Activated naive CD8-positive, alpha-beta T cell treated with anti-CD3 and anti-CD28 coated beads for 36 hours (primary cell): ENCODE measurements around the gene SLC26A2. TPM values are rescaled to one million over a fixed set of nuclear protein-coding genes. Genes with fewer than 3 reads are reported as not detected.
"Not testable (repeated sequence)": the region's sequence is repeated elsewhere in the genome, so short reads cannot be mapped to it uniquely, and the experiment has no call there.

Experiments used
- DNase-seq: peaks from one replicate; pipeline ENCODE4 v3.0.0; 2021
- H3K27ac Mint-ChIP-seq: one replicate; pipeline ENCODE4 v1.8.0; 2022; ENCODE audit warnings: mild to moderate bottlenecking, moderate library complexity, mixed read lengths
- H3K27me3 Mint-ChIP-seq: one replicate; pipeline ENCODE4 v1.8.0; 2022; ENCODE audit warnings: mild to moderate bottlenecking, mixed read lengths
- H3K36me3 Mint-ChIP-seq: one replicate; pipeline ENCODE4 v1.8.0; 2021; ENCODE audit warnings: mild to moderate bottlenecking, mixed read lengths
- H3K4me1 Mint-ChIP-seq: one replicate; pipeline ENCODE4 v1.8.0; 2021; ENCODE audit warnings: mixed read lengths
- H3K4me3 Mint-ChIP-seq: one replicate; pipeline ENCODE4 v1.8.0; 2022; ENCODE audit warnings: mild to moderate bottlenecking, moderate library complexity, mixed read lengths
- H3K9me3 Mint-ChIP-seq: one replicate; pipeline ENCODE4 v1.8.0; 2022; ENCODE audit warnings: mixed read lengths
- total RNA-seq, 2 experiments: library from RNA; stranded (reverse); gene quantifications; one replicate each; pipeline ENCODE4 v1.2.3, GENCODE V29; 2021

Gene SLC26A2
- total RNA-seq, 2 experiments from 2014 or later, result 6.6 TPM

DNA sequence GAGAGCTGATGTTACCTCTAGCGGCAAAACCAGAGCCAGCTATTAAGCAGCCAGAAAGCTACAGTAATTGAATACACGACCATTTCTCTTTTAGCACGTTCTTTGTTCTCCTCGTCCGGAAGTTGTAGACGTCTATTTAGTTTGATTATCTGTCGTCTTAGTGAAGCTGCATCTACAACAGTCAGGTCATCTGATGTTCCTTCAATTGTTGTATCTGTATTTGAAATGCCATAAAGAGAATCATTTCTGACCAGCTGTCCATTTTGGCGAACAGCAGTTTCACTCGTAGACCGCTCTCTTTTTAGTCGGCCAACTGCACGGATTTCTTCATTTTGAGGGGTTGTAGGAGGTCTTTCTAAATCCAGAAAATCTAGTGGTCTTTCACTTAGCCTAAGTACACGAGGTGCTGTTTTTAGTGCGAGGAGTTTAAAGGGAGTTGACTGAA, 28.5 kb upstream of the SLC26A2 start:
- no peak overlapping the region for H3K4me3 Mint-ChIP-seq
- peaks cover 36% of the 10 kb centered on the region for H3K27me3 Mint-ChIP-seq
- DNase-seq, result no peak
- no peak overlapping the region for H3K27ac Mint-ChIP-seq
- peaks cover 4% of the 10 kb centered on the region for H3K4me1 Mint-ChIP-seq
- H3K9me3 Mint-ChIP-seq, result no peaks in the 10 kb centered on the region
- no peaks in the 10 kb centered on the region for H3K36me3 Mint-ChIP-seq

DNA sequence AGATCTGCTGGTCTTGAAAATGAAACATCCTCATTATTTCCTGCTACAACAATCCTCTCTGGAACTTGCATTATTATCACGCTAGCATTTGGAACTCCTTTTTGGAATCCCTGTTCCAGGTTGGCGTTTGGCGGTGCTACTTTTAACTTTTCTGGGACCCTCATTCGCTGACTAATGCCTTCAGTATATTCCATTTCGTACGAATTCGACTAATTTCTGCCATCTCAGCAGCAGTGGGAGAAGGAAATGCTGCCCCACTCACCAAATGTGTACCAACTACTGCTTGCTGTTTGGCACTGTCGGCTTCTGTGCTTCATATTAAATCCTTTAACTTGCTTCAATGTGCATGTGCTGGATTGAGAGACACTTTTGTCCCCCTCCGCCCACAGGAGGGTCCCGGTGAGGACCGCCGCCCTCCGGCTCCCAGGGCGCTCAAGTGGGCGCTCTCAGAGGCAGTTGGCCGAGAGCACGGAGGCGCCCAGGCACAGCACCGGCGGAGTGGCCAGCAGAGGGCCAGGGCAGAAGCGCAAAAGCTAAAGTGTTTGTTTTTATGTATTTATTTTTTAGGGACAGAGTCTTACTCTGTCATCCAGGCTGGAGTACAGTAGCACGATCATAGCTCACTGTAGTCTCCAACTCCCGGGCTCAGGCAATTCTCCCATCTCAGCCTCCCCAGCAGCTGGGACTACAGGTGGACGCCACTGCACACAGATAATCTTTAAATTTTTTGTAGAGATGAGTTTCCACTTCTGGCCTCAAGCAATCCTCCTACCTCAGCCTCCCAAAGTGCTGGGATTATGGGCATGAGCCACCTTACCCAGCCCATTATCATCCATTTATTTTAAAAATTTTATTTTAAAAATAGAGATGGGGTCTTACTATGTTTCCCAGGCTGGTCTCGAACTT, 27.9 kb upstream of the SLC26A2 start:
- Mint-ChIP-seq H3K4me1 (peaks cover 4% of the 10 kb centered on the region), H3K9me3 (no peaks in the 10 kb centered on the region), H3K27me3 (peaks cover 36% of the 10 kb centered on the region), H3K36me3 (no peaks in the 10 kb centered on the region), H3K27ac (no peak overlapping the region), H3K4me3 (no peak overlapping the region)
- no peak for DNase-seq

DNA sequence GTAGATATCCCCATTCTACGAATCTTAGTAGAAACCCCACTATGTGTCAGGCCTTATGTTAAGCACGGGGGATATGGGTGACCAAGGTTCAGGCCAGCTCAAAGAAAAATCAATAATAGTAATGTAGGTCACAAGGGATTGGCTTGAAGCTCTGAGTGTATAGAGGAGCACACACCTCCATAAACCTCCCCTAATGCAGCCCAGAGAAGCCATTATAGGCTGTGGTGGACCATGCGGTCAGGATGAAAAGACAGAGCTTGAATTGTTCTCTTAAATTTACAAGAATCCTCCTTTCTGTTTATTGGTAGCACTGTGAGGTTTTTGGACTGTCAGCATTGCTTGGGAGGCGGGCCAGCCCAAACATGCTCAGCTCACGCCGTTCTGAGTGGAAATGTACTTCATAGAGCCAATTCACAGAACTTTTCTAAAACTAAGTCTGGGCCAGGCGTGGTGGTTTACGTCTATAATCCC, 25.1 kb upstream of the SLC26A2 start:
- H3K4me1 Mint-ChIP-seq, result peaks cover 4% of the 10 kb centered on the region
- no peaks in the 10 kb centered on the region for H3K9me3 Mint-ChIP-seq
- no peaks in the 10 kb centered on the region for H3K36me3 Mint-ChIP-seq
- no peak for DNase-seq
- no peak overlapping the region for H3K27ac Mint-ChIP-seq
- H3K4me3 Mint-ChIP-seq, result no peak overlapping the region
- H3K27me3 Mint-ChIP-seq, result peaks cover 20% of the 10 kb centered on the region

DNA sequence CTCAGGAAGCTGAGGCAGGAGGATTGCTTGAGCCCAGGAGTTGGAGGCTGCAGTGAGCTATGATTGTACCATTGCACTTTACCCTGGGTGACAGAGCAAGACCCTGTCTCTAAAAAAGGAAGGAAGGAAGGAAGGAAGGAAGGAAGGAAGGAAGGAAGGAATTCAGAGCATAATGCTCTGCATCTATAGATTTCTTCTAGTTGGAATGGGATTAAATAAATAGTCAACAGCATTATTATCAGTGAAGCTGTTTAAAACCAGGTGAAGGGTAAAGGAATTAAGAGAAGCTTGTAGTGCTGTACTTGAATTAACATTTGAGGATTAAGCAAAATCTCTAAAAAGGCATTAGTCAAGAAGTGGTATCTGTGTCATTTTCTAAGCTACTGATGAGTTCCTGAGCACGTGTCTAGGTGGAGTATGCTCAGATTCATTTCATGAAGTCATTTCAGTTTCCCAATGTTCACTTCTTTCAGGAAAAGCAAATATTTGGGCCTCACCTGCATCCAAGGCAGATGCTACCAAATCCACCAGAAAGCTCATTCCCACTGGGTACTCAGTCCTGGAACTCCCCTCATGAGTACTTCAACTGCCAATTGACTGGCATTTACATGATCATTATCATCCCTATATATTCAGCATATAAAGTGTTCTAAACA, 24.4 kb upstream of the SLC26A2 start:
- H3K27ac Mint-ChIP-seq, result no peak overlapping the region
- H3K9me3 Mint-ChIP-seq, result no peaks in the 10 kb centered on the region
- H3K36me3 Mint-ChIP-seq, result no peaks in the 10 kb centered on the region
- peaks cover 15% of the 10 kb centered on the region for H3K27me3 Mint-ChIP-seq
- DNase-seq, result no peak
- no peak overlapping the region for H3K4me3 Mint-ChIP-seq
- H3K4me1 Mint-ChIP-seq, result no peaks in the 10 kb centered on the region

DNA sequence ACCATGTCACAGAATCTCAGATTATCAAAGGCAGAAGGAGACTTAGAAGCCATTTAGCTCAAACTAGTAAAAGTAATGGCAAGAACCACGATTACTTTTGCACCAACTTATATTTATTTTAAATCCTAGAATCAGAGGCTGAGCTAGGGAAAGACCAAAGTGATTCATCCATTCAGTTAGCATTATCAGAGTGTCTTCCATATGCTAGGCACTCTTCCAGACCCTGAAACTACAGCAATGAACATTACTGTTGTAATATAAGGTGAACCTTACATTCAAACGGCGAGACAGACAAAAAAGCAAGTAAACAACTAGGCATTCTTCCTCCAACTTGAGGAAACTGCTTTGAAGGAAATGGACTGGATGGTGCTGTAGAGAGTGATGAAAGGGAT, 23.9 kb upstream of the SLC26A2 start:
- Mint-ChIP-seq H3K9me3 (no peaks in the 10 kb centered on the region), H3K27ac (no peak overlapping the region), H3K36me3 (no peaks in the 10 kb centered on the region), H3K27me3 (peaks cover 12% of the 10 kb centered on the region), H3K4me3 (no peak overlapping the region), H3K4me1 (no peaks in the 10 kb centered on the region)
- no peak for DNase-seq

DNA sequence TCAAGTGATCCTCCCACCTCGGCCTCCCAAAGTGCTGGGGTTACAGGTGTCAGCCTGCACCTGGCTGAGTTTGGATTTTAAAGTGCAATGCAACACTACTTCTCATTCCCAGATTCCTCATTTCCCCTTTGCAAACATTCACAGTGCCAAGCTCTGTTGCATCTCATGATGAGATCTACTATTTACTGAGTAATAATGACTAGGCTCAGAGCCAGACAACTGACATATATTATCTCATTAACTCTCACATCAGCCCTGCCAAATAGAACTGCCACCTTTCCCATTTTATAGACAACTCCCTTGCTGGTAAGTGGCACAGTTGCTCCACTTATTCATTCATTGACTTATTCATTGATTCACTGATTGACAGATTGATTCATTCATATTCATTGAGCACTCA, 22.9 kb upstream of the SLC26A2 start:
- H3K27ac Mint-ChIP-seq, result no peak overlapping the region
- no peak overlapping the region for H3K4me3 Mint-ChIP-seq
- peaks cover 3% of the 10 kb centered on the region for H3K27me3 Mint-ChIP-seq

DNA sequence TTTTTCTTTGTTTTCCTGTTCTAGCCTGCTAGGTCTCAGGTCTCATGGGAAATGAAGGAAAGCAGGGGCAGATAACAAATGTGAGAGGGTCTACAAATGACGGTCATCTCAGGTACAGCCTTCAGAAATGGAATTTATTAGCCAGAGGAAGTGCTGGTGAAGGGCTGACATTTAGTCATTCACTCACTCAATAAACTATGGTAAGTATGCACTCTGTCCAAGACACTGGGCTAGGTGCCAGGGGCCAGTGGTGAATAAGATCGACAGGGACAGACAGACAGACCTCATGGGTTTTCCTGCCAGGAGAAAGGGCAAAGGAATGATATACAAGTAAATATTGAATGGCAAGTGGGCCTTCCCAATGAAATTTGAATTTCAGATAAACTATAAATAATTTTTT, 22.3 kb upstream of the SLC26A2 start:
- Mint-ChIP-seq H3K36me3 (no peaks in the 10 kb centered on the region), H3K4me3 (no peak overlapping the region), H3K9me3 (no peaks in the 10 kb centered on the region), H3K27me3 (no peaks in the 10 kb centered on the region), H3K4me1 (no peaks in the 10 kb centered on the region), H3K27ac (no peak overlapping the region)
- no peak for DNase-seq

More for the DNA sequence above, 22.9 kb upstream of the SLC26A2 start:
- Mint-ChIP-seq H3K9me3 (no peaks in the 10 kb centered on the region), H3K4me1 (no peaks in the 10 kb centered on the region), H3K36me3 (no peaks in the 10 kb centered on the region)
- no peak for DNase-seq

DNA sequence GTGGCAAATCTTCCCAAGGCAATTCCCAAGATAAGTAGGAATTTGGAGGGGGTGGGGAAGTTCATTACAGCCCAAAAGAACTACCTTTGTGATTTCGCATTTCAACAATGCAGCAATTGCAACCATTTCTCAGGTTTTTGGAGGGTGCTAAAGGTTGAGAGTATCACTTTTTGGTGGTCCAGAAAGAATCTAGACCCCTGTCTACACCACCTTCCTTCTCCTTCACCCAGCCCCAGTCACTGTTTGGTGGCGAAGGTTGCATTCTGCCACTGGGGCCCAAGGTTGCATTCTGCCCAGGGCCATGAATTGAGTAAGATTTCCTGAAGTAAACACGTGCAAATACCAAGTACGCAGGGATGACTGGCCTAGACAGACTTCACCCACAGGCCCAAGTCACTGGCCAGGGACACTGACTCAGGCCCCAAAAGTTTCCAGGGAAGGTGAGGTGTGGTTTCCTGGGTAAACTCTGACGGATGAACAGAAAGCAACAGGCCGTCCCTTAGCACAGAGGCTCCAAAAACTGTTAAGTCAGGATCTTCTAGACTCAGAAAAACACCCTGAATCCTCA, 21.7 kb upstream of the SLC26A2 start:
- no peak for DNase-seq
- Mint-ChIP-seq H3K4me1 (no peaks in the 10 kb centered on the region), H3K9me3 (no peaks in the 10 kb centered on the region)

DNA sequence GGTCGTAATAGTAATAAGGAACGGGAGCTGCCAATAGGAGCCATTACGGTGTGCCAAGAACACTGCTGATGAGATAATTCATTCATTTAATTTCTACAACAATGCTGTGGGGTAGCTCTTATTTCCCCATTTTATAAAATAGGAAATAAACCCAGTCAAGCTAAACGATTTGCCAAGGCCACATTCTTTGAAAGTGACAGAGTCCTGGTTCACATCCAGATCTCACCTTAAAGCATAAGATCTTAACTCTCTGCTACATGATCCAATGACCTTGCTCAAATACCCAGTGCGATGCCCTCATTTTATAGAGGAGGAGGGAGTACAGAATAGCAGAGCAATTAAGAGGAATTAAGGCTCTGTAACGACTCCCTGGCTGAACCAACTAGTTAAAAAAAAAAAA, 21.0 kb upstream of the SLC26A2 start:
- no peak overlapping the region for H3K27ac Mint-ChIP-seq
- no peak overlapping the region for H3K4me3 Mint-ChIP-seq

More for the DNA sequence above, 21.7 kb upstream of the SLC26A2 start:
- Mint-ChIP-seq H3K27ac (no peak overlapping the region), H3K4me3 (no peak overlapping the region), H3K36me3 (no peaks in the 10 kb centered on the region), H3K27me3 (no peaks in the 10 kb centered on the region)

DNA sequence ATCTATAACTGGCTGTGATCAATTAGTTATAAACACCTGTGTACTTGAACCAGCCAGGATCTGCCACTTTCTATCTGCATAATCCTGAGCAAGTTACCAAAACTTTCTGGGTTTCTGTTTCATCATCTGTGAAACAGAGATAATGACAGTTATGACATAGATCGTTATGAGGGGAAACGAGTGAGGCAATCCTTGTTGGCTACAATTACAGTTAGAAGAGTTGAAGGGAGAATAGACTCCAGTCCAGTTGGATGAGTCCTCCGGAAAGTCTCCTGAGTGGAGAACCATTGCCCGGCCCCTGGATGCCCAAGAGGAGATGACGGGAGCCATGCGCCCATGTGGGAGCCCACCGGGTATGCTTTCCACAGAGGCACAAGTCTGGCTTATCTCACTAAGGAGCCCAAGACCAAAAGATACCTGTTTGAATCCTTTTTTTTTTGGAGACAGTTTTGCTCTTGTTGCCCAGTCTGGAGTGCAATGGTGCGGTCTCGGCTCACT, 20.4 kb upstream of the SLC26A2 start:
- Mint-ChIP-seq H3K4me1 (no peaks in the 10 kb centered on the region), H3K27me3 (no peaks in the 10 kb centered on the region), H3K9me3 (no peaks in the 10 kb centered on the region), H3K36me3 (no peaks in the 10 kb centered on the region), H3K27ac (no peak overlapping the region), H3K4me3 (no peak overlapping the region)
- DNase-seq, result no peak

More for the DNA sequence above, 21.0 kb upstream of the SLC26A2 start:
- no peaks in the 10 kb centered on the region for H3K4me1 Mint-ChIP-seq
- DNase-seq, result no peak
- no peaks in the 10 kb centered on the region for H3K36me3 Mint-ChIP-seq
- no peaks in the 10 kb centered on the region for H3K9me3 Mint-ChIP-seq
- H3K27me3 Mint-ChIP-seq, result no peaks in the 10 kb centered on the region

DNA sequence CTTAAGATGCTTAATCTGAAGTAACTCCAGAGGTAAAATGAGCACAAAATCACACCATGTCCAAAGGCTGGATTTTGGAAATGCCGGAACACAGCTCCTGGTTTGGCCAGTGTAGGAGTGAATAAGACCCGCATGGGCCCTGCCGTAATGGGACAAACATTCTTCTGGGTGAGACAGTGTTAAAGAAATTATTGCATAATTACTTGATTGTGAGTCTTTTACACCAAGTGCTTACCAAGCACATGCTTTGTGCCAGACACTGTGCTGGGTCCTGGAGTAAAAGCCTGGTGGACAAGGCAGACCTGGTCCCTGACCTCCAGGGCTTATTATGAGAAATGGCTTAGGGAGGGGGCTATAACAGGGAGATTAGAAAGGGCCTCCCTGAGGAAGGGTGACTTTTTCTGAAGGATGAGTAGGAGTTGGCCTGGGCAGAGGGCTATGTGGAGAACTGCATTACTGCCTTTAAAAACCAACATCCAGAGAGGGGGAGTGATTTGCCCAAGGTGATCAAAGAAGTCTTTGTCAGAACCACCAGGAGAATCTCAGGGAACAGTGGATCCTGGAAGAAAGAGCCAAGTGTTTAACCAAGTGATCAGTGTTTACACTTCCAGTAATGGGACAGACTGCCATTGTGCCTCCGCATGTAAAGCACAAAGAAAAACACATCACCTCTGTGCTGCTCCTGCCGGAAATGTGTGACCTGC, 19.5 kb upstream of the SLC26A2 start:
- no peaks in the 10 kb centered on the region for H3K27me3 Mint-ChIP-seq
- no peak overlapping the region for H3K4me3 Mint-ChIP-seq
- H3K9me3 Mint-ChIP-seq, result no peaks in the 10 kb centered on the region
- no peaks in the 10 kb centered on the region for H3K4me1 Mint-ChIP-seq
- no peak for DNase-seq
- H3K36me3 Mint-ChIP-seq, result no peaks in the 10 kb centered on the region
- H3K27ac Mint-ChIP-seq, result no peak overlapping the region

DNA sequence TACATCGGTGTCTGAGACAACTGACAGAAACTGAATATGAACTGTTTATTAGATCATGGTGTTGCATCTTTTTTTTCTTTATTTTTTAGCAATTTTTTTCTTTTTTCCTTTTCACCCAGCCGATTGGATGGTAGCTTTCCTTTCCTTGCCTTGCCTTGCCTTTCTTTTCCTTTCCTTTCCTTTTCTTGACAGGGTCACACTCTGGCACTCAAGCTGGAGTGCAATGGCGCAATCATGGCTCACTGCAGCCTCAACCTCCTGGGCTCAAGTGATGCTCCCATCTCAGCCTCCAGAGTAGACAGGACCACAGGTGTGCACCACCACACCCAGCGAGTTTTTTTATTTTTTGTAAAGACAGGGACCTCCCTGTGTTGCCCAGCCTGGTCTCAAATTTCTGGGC, 18.8 kb upstream of the SLC26A2 start:
- H3K36me3 Mint-ChIP-seq, result no peaks in the 10 kb centered on the region
- no peak overlapping the region for H3K4me3 Mint-ChIP-seq
- no peaks in the 10 kb centered on the region for H3K4me1 Mint-ChIP-seq
- H3K9me3 Mint-ChIP-seq, result no peaks in the 10 kb centered on the region
- no peak overlapping the region for H3K27ac Mint-ChIP-seq
- DNase-seq, result no peak
- no peaks in the 10 kb centered on the region for H3K27me3 Mint-ChIP-seq

DNA sequence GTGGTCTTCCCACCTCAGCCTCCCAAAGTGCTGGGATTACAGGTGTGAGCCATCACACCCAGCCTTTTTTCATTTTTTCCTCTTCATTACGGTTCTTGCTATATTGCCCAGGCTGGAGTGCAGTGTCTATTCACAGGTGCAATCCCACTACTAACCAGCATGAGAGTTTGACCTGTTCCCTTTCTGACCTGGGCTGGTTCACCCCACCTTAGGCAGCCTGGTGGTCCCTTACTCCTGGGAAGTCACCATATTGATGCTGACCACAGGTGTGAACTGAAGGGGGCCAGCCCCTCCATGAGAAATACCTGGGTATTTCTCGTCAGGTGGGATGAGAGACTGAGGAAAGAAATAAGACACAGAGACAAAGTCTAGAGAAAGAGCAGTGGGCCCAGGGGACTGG, 18.4 kb upstream of the SLC26A2 start:
- no peak overlapping the region for H3K27ac Mint-ChIP-seq
- no peak for DNase-seq
- H3K9me3 Mint-ChIP-seq, result no peaks in the 10 kb centered on the region
- H3K27me3 Mint-ChIP-seq, result no peaks in the 10 kb centered on the region
- H3K36me3 Mint-ChIP-seq, result no peaks in the 10 kb centered on the region
- no peaks in the 10 kb centered on the region for H3K4me1 Mint-ChIP-seq
- no peak overlapping the region for H3K4me3 Mint-ChIP-seq

DNA sequence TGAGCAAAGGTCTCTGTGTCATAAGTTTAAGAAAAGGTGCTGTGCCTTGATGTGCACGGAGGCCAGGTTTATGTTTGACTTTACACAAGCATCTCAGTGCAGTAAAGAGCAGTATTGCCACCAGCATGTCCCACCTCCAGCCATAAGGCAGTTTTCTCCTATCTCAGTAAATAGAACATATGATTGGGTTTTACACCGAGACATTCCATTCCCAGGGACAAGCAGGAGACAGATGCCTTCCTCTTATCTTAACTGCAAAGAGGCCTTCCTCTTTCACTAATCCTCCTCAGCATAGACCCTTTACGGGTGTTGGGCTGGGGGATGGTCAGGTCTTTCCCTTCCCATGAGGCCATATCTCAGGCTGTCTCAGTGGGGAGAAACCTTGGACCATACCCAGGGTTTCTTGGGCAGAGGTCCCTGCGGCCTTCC, 17.8 kb upstream of the SLC26A2 start:
- not testable (repeated sequence) for H3K27me3 Mint-ChIP-seq, H3K36me3 Mint-ChIP-seq, H3K27ac Mint-ChIP-seq, H3K4me3 Mint-ChIP-seq, DNase-seq, H3K9me3 Mint-ChIP-seq, H3K4me1 Mint-ChIP-seq
